HG03066 (cell line): ENCODE measurements around the gene APIP.

ENCODE experiments used
- ATAC-seq: cut with Tn5 transposase; IDR thresholded peaks from one replicate; pipeline ENCODE4 v1.9.1; 2021; ENCODE audit warnings: low read depth; ENCODE audit not compliant: unreplicated experiment

Gene APIP

GRCh38 chr11:34844463-34845112 is 71.6 kb downstream of the APIP start:
- ATAC-seq: no peak

GRCh38 chr11:34843271-34843670 is 72.9 kb downstream of the APIP start:
- no peak for ATAC-seq

GRCh38 chr11:34840736-34841386 is 75.3 kb downstream of the APIP start:
- ATAC-seq: peak; percentile 90

- no peak for ATAC-seq
Measured at GRCh38 chr11:34839969-34840368, 76.2 kb downstream of the APIP start.

GRCh38 chr11:34836958-34837856 is 79.0 kb downstream of the APIP start:
- ATAC-seq: no peak

GRCh38 chr11:34833602-34834001 is 82.6 kb downstream of the APIP start:
- ATAC-seq: no peak
